GM18517 (cell line): ENCODE data around the gene BAZ2B.
"Not testable (repeated sequence)": the region's sequence is repeated elsewhere in the genome, so short reads cannot be mapped to it uniquely, and the experiment has no call there.

Experiments
- ATAC-seq: cut with Tn5 transposase; IDR thresholded peaks from one replicate; pipeline ENCODE4 v1.9.1; 2021; ENCODE audit warnings: mild to moderate bottlenecking, moderate library complexity; ENCODE audit not compliant: unreplicated experiment

BAZ2B gene, protein sequence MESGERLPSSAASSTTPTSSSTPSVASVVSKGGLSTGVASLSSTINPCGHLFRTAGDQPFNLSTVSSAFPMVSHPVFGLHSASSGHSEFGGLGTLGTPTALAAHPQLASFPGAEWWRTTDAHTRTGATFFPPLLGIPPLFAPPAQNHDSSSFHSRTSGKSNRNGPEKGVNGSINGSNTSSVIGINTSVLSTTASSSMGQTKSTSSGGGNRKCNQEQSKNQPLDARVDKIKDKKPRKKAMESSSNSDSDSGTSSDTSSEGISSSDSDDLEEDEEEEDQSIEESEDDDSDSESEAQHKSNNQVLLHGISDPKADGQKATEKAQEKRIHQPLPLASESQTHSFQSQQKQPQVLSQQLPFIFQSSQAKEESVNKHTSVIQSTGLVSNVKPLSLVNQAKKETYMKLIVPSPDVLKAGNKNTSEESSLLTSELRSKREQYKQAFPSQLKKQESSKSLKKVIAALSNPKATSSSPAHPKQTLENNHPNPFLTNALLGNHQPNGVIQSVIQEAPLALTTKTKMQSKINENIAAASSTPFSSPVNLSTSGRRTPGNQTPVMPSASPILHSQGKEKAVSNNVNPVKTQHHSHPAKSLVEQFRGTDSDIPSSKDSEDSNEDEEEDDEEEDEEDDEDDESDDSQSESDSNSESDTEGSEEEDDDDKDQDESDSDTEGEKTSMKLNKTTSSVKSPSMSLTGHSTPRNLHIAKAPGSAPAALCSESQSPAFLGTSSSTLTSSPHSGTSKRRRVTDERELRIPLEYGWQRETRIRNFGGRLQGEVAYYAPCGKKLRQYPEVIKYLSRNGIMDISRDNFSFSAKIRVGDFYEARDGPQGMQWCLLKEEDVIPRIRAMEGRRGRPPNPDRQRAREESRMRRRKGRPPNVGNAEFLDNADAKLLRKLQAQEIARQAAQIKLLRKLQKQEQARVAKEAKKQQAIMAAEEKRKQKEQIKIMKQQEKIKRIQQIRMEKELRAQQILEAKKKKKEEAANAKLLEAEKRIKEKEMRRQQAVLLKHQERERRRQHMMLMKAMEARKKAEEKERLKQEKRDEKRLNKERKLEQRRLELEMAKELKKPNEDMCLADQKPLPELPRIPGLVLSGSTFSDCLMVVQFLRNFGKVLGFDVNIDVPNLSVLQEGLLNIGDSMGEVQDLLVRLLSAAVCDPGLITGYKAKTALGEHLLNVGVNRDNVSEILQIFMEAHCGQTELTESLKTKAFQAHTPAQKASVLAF (N-terminal part only)

DNA sequence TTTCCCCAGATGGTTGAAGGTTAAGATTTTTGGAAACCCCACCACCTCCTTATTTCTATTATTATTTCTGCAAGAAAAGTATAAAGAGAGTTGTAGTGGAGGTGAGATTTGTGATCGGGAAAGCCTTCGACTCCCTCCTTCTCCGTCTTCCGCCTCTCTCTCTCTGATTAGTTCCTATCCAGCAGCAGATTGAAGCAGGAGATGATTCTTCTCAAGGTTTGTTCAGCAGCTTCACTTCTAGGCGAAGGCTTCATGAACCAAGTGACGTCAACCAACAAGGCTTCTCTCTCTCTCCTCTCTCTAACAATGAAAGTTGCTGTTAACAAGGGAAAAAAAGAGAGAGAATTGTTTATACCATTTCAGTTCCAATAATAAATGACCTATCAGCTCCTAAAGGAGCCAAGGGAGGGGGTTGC lies at the start of gene BAZ2B:
Gene BAZ2B (minus strand): TSS at position 263 of the 416 bp plus-strand sequence. CDS start 137,829 bp downstream, outside the sequence.
- ATAC-seq: no peak

DNA sequence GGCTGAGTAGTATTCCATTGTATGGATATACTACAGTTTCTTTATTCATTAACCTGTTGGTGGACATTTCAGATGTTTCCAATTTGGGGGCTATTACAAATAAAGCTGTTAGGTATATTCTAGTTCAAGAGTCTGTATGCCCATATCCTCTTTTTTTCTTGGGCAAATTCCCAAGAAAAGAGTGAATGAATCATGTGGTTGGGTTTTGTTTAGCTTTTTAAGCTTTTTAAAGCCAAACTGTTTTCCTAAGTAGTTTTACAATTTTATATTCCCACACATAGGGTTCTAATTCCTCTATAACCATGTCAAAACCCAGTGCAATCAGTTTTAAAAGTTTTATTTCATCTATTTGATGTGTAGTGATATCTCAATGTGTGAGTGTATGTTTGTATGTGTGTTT lies 44.9 kb upstream of the BAZ2B start:
- no peak for ATAC-seq

DNA sequence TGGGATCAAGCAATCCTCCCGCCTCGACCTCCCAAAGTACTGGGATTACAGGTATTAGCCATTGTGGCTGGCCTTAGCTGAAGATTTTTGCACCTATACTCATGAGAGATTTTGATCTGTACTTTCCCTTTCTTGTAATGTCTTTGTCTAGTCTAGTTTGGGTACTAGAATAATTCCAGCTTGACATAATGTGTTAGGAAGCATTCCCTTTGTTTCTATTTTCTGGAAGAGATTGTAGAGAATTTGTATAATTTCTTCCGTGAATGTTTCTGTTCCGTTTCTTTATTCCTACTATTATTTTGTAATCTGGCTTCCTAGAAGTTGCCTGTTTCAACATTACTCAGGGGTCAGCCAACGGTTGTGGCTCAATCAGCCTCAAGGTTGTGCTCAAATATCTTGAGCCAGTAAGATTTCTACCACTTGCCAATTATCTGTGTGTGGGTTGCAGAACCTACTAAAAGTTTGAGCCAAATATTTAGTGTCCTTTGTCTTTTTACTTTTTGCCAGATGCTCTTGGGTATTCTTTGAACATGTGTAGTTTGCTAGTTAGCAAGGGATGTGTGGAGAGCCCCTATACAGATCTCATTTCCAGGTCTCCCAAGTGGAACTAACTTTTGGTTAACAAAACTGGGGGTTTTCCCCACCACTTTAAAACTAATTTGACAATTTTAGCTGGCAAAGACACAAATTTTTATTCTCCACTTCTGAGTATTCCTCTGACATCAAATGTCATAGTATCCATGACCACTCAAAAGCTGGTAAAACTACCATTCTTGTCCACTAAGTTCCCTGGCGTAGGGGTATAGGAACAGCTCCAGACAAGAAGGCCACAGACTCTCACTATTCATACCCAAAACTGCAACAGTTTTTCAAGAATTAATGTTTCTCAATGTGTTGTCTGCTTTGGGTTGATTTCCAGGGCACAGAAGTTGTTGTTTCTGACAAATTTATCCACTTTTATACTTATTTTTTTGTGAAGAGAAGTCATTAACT lies 42.8 kb upstream of the BAZ2B start:
- ATAC-seq: no peak

DNA sequence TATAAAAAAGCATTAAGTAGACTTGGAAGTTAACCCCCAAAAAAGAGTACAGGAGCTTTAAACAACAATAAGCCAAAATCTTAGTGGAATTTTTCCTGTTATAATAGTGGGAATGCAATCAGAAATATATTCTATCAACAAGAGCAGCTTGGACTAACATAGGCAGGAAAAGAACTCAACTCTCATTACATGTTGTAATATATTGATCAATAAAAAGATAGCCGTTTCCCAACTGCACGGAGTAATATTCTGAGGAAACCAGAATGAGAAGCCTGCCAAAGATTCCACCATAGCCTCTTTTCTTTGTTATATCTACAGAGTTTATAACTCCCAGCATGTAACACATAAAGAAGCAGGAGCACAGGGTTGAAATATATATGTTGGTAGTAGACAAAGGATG lies 37.6 kb upstream of the BAZ2B start:
- ATAC-seq: no peak

DNA sequence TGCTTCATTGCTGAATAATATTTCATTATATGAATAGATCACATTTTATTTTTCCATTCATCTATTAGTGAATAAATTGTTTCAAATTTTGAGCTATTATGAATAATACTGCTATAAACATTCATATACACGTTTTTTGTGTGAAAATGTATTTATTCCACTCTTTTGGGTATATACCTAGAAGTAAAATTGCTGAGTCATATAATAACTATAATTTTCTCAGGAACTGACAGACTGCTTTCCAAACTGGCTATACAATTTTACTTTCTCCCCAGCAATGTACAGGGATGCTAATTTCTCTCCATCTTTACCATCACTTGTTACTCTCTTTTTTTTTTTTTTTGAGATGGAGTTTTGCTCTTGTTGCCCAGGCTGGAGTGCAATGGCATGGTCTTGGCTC lies 35.5 kb upstream of the BAZ2B start:
- no peak for ATAC-seq

DNA sequence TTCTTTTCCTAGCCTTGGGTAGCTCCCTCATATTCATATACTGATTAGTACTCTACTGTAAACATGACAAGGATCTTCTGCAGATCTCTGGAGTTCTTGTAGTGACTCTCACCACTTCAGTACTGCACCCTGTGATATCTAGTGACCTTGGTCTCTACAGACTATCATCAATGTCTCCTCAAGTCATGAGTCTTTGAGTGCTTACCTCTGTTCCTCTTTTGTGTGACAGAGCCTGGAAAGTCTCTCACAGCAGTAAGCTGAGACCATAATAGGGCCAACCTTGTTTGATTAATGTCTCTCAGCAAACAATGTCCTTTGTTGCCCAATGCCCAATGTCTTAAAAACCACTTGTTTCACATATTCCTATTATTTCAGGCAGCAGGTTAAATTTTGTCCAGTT lies 34.2 kb upstream of the BAZ2B start:
- no peak for ATAC-seq

DNA sequence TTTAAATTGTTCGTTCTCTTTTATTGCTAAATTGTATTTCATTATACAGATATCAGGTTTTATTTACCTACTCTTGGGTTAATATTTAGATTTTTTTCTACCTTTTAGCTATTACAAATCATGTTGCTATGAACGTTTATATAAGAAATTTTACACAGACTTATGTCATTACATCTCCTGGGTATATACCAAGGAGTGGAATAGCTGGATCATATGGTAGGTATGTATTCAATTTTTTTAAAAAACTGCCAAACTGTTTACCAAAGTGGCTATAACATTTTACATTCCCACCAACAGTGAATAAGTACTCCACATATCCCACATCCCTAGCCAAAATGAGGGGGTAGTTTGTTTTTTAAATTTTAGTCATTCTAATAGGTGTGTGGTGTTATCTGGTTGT lies 32.3 kb upstream of the BAZ2B start:
- ATAC-seq: no peak

DNA sequence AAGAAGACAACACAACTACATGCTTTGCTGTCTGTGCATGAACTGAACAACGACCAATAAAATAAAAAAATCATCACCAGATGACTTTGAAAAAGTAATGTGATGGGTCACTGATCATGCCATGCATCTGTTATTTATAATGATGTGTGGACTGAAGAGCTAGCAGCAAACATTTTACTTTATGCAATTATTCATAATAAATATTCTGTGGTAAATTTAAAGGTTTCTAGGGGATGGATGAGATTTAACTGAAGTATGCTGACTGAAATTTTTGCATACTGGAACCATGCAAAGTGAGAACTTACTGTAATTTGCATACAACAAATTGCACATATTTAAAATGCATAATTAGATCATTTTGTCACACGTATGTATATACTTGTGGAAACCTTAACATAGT lies 31.3 kb upstream of the BAZ2B start:
- ATAC-seq: no peak

DNA sequence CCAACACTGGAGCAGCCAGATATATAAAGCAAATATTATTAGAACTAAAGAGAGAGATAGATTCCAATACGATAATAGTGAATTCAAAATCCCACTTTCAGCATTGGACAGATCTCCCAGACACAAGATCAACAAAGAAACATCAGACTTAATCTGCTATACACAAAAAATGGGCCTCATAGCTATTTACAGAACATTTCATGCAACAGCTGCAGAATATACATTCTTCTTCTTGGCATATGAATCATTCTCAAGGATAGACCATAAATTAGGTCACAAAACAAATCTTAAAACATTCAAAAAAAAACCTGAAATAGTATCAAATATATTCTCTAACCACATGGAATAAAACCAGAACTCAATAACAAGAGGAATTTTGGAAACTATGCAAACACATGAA lies 23.8 kb upstream of the BAZ2B start:
- no peak for ATAC-seq

DNA sequence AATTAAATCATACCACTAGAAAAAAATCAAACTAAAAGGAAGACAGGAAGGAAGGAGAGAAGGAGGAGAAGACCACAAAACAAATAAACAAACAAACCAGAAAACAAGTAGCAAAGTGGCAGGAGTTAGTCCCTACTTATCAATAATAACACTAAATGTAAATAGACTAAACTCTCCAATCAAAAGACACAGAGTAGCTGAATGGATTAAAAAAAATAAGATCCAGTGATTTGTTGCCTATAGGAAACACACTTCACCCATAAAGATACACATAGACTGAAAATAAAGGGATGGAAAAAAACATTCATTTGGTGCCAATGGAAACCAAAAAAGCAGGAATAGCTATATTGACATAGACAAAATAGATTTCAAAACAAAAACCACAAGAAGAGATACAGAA lies 23.4 kb upstream of the BAZ2B start:
- no peak for ATAC-seq

DNA sequence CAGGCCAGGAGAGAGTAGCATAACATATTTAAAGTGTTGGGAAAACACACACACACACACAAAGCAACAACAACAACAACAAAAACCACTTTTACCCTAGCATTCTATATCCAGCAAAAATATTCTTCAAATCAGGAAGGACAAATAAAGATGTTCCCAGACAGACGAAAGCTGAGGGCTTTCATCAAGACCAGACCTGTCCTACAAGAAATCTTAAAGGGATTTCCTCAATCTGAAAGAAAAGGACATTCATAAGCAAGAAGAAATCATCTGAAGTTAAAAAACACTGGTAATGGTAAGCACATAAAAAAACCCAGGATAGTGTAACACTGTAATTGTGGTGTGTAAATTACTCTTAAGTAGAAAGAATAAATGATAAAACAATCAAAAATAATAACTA lies 22.7 kb upstream of the BAZ2B start:
- no peak for ATAC-seq

DNA sequence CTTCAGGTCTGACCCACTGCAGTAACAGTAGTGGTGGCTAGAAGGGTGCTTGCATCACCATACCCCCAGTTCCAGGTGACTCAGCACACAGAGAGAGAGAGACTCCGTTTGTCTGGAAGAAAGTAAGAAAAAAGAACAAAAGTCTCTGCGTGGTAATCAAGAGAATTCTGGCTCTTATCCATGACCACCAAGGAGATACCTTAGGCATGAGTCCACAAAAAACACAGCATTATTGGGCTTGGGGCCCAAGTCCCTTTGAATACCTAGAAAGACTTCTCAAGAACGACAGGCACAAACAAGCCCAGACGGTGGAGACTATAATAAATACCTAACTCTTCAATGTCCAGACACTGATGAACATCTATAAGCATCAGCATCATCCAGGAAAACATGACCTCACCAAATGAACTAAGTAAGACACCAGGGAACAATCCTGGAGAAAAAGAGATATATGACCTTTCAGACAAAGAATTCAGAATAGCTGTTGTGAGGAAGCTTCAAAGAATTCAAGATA lies 21.7 kb upstream of the BAZ2B start:
- ATAC-seq: no peak

DNA sequence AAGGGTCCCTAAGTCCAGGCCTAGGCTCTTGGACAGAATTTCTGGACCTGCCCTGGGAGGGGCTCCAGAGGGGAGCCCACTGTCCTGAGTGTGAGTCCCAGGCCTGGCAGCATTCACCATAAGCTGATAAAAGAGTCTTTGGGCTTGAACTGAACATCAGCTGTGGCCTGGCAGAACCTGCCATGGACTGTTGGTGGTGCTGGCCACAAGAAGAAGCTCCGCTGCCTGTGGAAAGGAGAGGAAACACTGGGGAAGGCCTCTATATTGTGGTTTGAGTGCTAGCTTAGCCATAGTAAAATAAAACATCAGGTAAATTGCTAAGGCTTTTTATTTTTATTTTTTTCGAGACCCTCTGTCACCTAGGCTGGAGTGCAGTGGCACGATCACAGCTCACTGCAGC lies 20.9 kb upstream of the BAZ2B start:
- ATAC-seq: no peak

DNA sequence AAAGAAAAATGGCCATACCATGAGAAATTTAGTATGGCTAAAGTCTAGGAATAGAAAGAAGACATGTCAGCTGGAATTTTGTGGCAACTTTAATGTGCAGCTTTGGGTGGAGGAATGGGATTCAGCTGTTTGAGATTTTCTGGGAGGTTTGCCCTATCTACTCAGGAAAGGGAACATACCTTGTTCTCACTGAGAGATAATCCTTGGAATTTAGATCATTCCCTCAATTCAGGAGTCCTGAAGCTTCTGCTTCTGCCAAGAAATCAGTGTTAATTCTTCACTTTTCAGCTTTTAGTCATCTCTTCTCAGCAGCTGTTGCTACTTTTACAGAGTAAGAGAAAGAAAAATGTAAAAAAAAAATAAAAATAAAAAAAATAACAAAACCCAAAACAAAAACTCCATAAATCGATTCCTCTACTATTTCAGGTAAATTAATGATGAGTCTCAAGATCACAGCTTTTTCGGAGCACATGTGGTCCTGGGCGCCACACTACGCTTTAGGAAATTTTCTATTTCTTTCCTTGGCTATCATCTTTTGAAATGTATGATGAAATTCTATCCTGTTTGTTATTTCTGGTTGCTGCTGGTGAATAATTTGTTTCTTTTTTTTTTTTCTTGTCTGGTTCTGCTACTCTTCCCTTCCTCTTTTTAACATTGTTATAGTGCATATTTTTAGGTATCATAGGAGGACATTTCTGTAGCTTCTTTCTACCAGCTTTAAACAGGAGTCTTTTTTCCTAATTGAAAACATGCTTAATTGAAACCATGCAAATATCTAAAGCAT lies 18.9 kb upstream of the BAZ2B start:
- no peak for ATAC-seq

DNA sequence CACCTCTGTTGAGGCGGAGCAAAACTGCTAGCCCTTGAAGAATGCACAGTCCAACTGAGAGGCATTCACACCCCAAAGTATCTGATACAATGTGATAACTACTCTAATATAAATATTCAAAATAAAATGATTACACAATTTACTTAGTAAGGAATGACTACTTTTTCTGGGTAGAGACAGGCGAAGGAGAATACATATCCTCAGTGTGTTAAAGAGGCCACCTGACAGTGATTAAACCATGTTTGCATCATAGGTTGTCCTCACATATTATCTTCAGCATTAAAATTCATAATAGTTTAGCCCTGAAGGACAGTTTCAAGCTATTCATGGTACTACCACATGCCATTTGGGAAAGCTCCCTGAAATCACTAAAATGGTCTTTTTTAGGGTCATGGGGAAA lies 16.9 kb upstream of the BAZ2B start:
- ATAC-seq: no peak

DNA sequence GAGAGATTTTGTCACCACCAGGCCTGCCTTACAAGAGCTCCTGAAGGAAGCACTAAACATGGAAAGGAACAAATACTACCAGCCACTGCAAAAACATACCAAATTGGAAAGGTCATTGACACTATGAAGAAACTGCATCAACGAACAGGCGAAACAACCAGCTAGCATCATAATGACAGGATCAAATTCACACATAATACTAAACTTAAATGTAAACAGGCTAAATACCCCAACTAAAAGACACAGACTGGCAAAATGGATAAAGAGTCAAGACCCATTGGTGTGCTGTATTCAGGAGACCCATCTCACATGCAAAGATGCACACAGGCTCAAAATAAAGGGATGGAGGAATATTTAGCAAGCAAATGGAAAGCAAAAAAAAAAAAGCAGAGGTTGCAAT lies 9.3 kb upstream of the BAZ2B start:
- not testable (repeated sequence) for ATAC-seq

DNA sequence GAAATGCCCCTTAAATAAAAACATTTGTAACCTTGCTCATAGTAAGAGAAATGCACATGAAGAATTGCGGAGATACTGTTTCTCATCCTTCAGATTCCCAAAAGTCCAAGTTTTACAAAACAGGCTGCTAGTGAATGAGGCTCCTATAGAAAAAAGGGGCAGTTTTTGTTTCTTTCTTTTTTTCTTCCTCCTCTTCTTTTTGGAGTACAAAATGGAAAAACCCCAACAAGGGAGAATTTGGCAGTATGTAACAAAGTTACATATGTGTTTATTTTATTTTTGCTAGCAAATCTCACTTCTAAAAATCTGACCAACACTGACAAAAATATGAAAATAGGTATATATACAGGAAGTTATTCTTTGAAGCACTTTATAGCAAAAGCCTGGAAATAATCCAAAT lies 7.1 kb upstream of the BAZ2B start:
- no peak for ATAC-seq

DNA sequence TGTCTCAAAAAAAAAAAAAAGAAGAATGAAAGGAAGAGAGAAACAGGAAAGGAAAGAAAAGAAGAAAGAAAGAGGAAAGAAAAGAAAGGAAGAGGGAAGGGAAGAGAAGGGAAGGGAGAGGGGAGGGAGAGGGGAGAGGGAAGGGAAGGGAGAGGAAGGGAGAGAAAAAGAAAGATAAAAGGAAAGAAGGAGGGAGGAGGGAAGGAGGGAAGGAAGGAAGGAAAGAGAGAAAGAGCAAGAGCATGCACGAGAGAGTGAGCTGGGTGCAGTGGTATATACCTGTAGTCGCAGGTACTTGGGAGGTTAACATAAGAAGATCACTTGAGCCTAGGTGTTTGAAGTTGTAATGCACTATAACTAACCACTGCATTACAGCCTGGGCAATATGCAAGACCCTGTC lies 6.6 kb upstream of the BAZ2B start:
- no peak for ATAC-seq

DNA sequence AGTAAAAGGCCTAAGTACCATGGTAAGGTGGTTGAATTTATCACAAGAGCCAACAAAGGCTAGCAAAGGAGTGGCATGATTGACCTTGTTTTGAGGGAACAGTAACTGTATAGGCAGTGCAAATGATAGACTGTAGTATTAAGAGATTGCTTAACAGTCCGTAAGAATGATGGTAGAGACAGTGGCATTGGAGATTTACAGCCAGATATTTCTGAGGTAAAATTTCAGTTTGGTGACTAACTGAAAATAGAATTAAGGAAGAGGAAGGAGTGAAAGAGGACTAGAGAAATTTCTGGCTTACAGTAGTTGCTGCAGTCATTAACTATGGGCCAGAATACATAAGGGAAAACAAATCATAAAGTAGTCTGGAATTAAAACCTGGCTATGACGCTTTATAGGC lies 4.4 kb upstream of the BAZ2B start:
- ATAC-seq: no peak
